SK-N-SH treated with all-trans-retinoic acid at 6 μM for 48 hours (cell line): Measurements from ENCODE around the gene TFCP2L1.

ENCODE experiments used
- ATAC-seq: fragments of 200-7000 bp; cut with Tn5 transposase; 3 replicates; pipeline ENCODE4 v1.9.1; 2020; ENCODE audit warnings: mild to moderate bottlenecking, moderate library complexity
- ARNTL ChIP-seq: fragments of 450-650 bp; formaldehyde crosslinking; IDR thresholded peaks from 2 replicates; pipeline ENCODE4 v1.5.0; 2020; ENCODE audit warnings: low read depth, mild to moderate bottlenecking, moderate library complexity, borderline replicate concordance
- BACH2 ChIP-seq: fragments of 250-450 bp; sonication (Bioruptor Pico); IDR thresholded peaks from 2 replicates; pipeline ENCODE4 v1.9.0; 2021; ENCODE audit warnings: mild to moderate bottlenecking, borderline replicate concordance
- CSDC2 ChIP-seq: fragments of 250-450 bp; sonication (Bioruptor Pico); IDR thresholded peaks from 2 replicates; pipeline ENCODE4 v1.5.0; 2020; ENCODE audit warnings: mild to moderate bottlenecking, moderate library complexity
- ESRRG ChIP-seq: fragments of 250-450 bp; sonication (Bioruptor Pico); IDR thresholded peaks from 2 replicates; pipeline ENCODE4 v1.6.1; 2021; ENCODE audit warnings: mild to moderate bottlenecking
- GLIS3 ChIP-seq: fragments of 250-450 bp; sonication (Bioruptor Pico); IDR thresholded peaks from 2 replicates; pipeline ENCODE4 v1.5.0; 2020; ENCODE audit warnings: mild to moderate bottlenecking, moderate library complexity
- ISL1 ChIP-seq: fragments of 250-450 bp; sonication (Bioruptor Pico); IDR thresholded peaks from 2 replicates; pipeline ENCODE4 v2.1.2; 2022; ENCODE audit warnings: mild to moderate bottlenecking, moderate library complexity
- OSR1 ChIP-seq: fragments of 250-450 bp; sonication (Bioruptor Pico); IDR thresholded peaks from 2 replicates; pipeline ENCODE4 v1.8.0; 2022; ENCODE audit warnings: moderate library complexity, mild to moderate bottlenecking, inconsistent platforms
- PPARA ChIP-seq: fragments of 250-450 bp; sonication (Bioruptor Pico); IDR thresholded peaks from 2 replicates; pipeline ENCODE4 v1.5.0; 2020; ENCODE audit warnings: mild to moderate bottlenecking, borderline replicate concordance
- RARB ChIP-seq: fragments of 250-450 bp; sonication (Bioruptor Pico); IDR thresholded peaks from 2 replicates; pipeline ENCODE4 v1.8.0; 2021; ENCODE audit warnings: mild to moderate bottlenecking, moderate library complexity
- SNAI2 ChIP-seq: fragments of 250-450 bp; sonication (Bioruptor Pico); IDR thresholded peaks from 2 replicates; pipeline ENCODE4 v1.5.0; 2020; ENCODE audit warnings: mild to moderate bottlenecking, moderate library complexity
- TCF4 ChIP-seq: fragments of 250-450 bp; sonication (Bioruptor Pico); IDR thresholded peaks from 2 replicates; pipeline ENCODE4 v1.8.0; 2021; ENCODE audit warnings: mild to moderate bottlenecking, moderate library complexity, borderline replicate concordance
- TOX ChIP-seq: fragments of 250-450 bp; sonication (Bioruptor Pico); IDR thresholded peaks from 2 replicates; pipeline ENCODE4 v1.8.0; 2021; ENCODE audit warnings: mild to moderate bottlenecking, moderate library complexity, borderline replicate concordance
- ZC3H10 ChIP-seq: fragments of 250-450 bp; sonication (Bioruptor Pico); IDR thresholded peaks from 2 replicates; pipeline ENCODE4 v1.5.1; 2021; ENCODE audit warnings: mild to moderate bottlenecking, moderate library complexity
- ZFP3 ChIP-seq: fragments of 250-450 bp; sonication (Bioruptor Pico); IDR thresholded peaks from 2 replicates; pipeline ENCODE4 v1.5.0; 2020; ENCODE audit warnings: mild to moderate bottlenecking, moderate library complexity
- ZFP30 ChIP-seq: fragments of 450-650 bp; formaldehyde crosslinking; IDR thresholded peaks from 2 replicates; pipeline ENCODE4 v1.5.0; 2022; ENCODE audit warnings: mild to moderate bottlenecking, moderate library complexity
- ZNF70 ChIP-seq: fragments of 450-650 bp; formaldehyde crosslinking; IDR thresholded peaks from 2 replicates; pipeline ENCODE4 v1.5.0; 2020; ENCODE audit warnings: mild to moderate bottlenecking, moderate library complexity
- ZNF8 ChIP-seq: fragments of 450-650 bp; formaldehyde crosslinking; IDR thresholded peaks from 2 replicates; pipeline ENCODE4 v1.5.0; 2020; ENCODE audit warnings: mild to moderate bottlenecking, moderate library complexity
- TF ChIP-seq, protein P1 (sequence below): fragments of 250-450 bp; sonication (Bioruptor Pico); IDR thresholded peaks from 2 replicates; pipeline ENCODE4 v1.5.1; 2021; ENCODE audit warnings: mild to moderate bottlenecking, moderate library complexity
- TF ChIP-seq, protein P2 (sequence below): fragments of 250-450 bp; sonication (Bioruptor Pico); IDR thresholded peaks from 2 replicates; pipeline ENCODE4 v1.8.0; 2020; ENCODE audit warnings: mild to moderate bottlenecking, moderate library complexity, borderline replicate concordance
- TF ChIP-seq, protein P3 (sequence below): fragments of 250-450 bp; sonication (Bioruptor Pico); IDR thresholded peaks from 2 replicates; pipeline ENCODE4 v1.5.0; 2020; ENCODE audit warnings: mild to moderate bottlenecking, moderate library complexity

The TFCP2L1 gene

DNA sequence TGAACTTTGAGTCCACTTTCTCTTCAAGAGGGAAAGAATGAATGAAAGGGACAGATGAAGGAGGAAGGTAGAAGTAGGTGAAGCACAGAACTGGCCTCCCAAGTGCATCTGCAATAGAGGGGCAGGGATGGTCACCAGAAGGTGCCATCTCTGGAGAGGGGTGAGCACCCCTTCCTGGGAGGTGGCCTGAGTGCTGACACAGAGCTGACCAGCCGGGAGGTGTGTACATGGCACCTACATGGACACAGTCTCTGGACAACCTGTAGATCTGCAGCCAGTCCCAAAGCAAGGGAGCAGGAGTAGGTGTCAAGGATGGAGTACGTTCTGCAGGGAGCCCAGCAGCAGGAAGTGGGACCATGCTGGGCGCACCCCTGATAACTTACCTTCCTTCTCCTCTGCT lies 83.2 kb downstream of the TFCP2L1 start:
- TF ChIP-seq, protein P1, sequence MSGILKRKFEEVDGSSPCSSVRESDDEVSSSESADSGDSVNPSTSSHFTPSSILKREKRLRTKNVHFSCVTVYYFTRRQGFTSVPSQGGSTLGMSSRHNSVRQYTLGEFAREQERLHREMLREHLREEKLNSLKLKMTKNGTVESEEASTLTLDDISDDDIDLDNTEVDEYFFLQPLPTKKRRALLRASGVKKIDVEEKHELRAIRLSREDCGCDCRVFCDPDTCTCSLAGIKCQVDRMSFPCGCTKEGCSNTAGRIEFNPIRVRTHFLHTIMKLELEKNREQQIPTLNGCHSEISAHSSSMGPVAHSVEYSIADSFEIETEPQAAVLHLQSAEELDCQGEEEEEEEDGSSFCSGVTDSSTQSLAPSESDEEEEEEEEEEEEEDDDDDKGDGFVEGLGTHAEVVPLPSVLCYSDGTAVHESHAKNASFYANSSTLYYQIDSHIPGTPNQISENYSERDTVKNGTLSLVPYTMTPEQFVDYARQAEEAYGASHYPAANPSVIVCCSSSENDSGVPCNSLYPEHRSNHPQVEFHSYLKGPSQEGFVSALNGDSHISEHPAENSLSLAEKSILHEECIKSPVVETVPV = no peak
- no peak for TF ChIP-seq ARNTL (CRISPR knock-in tag)
- TF ChIP-seq, protein P2, sequence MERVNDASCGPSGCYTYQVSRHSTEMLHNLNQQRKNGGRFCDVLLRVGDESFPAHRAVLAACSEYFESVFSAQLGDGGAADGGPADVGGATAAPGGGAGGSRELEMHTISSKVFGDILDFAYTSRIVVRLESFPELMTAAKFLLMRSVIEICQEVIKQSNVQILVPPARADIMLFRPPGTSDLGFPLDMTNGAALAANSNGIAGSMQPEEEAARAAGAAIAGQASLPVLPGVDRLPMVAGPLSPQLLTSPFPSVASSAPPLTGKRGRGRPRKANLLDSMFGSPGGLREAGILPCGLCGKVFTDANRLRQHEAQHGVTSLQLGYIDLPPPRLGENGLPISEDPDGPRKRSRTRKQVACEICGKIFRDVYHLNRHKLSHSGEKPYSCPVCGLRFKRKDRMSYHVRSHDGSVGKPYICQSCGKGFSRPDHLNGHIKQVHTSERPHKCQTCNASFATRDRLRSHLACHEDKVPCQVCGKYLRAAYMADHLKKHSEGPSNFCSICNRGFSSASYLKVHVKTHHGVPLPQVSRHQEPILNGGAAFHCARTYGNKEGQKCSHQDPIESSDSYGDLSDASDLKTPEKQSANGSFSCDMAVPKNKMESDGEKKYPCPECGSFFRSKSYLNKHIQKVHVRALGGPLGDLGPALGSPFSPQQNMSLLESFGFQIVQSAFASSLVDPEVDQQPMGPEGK (CRISPR knock-in tag) = no peak
- TF ChIP-seq OSR1 (CRISPR knock-in tag) = no peak
- no peak for TF ChIP-seq ZC3H10 (CRISPR knock-in tag)
- no peak for TF ChIP-seq ISL1
- TF ChIP-seq ZNF8 (CRISPR knock-in tag) = no peak
- no peak for TF ChIP-seq BACH2 (CRISPR knock-in tag)
- no peak for TF ChIP-seq ZFP30 (CRISPR knock-in tag)
- no peak for TF ChIP-seq SNAI2
- no peak for ATAC-seq

DNA sequence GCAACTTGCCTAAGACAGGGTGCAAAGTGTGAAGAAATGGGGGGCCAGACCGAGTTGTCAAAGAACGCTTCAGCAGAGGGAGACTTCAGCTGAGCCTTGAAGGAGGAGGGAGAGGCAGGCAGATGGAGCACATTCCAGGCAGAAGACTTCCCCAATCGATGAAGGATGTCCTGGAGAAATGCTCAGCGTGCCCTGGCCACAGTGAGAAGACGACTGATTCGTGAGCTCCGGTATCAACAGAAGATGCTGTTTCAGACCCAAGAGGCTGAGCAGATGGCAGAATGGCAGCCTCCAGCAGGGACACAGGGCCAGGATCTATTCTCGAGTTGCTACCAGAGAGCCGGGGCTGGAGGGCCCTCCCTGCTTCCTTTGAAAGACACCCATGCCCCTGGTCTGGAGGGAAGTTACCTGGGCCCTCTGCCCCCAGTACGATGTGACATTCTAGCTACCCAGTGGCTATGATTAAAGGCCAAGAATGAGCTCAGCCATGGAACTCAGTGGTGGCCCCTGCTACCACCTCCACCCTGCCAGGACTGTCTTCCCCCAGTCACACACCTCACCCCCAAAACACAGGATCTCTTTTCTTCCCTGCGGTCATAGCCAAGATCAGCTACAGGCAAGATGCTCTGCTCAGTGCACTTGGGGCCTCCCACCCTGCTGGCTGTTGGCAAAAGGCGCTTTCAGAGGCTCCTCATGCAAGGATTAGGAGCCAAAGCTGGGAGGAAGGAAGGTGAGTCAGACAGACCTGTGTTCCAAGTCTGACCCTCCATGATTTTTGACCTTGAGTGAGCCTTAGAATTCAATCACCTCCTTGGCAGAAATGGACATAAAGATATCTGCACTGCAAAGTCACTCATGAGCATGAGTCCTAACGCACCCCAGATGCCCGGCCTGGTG lies 84.3 kb downstream of the TFCP2L1 start:
- ATAC-seq = no peak
- TF ChIP-seq TOX (CRISPR knock-in tag) (no peak), ISL1 (no peak), ZC3H10 (CRISPR knock-in tag) (no peak), CSDC2 (no peak), BACH2 (CRISPR knock-in tag) (no peak), OSR1 (CRISPR knock-in tag) (no peak), GLIS3 (no peak), ZNF70 (CRISPR knock-in tag) (no peak), ZFP30 (CRISPR knock-in tag) (no peak), TCF4 (CRISPR knock-in tag) (no peak), PPARA (no peak)
- TF ChIP-seq, protein P1 = no peak
- TF ChIP-seq, protein P3, sequence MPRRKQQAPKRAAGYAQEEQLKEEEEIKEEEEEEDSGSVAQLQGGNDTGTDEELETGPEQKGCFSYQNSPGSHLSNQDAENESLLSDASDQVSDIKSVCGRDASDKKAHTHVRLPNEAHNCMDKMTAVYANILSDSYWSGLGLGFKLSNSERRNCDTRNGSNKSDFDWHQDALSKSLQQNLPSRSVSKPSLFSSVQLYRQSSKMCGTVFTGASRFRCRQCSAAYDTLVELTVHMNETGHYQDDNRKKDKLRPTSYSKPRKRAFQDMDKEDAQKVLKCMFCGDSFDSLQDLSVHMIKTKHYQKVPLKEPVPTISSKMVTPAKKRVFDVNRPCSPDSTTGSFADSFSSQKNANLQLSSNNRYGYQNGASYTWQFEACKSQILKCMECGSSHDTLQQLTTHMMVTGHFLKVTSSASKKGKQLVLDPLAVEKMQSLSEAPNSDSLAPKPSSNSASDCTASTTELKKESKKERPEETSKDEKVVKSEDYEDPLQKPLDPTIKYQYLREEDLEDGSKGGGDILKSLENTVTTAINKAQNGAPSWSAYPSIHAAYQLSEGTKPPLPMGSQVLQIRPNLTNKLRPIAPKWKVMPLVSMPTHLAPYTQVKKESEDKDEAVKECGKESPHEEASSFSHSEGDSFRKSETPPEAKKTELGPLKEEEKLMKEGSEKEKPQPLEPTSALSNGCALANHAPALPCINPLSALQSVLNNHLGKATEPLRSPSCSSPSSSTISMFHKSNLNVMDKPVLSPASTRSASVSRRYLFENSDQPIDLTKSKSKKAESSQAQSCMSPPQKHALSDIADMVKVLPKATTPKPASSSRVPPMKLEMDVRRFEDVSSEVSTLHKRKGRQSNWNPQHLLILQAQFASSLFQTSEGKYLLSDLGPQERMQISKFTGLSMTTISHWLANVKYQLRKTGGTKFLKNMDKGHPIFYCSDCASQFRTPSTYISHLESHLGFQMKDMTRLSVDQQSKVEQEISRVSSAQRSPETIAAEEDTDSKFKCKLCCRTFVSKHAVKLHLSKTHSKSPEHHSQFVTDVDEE (CRISPR knock-in tag) = no peak
- TF ChIP-seq, all 23 proteins: peak for 0

DNA sequence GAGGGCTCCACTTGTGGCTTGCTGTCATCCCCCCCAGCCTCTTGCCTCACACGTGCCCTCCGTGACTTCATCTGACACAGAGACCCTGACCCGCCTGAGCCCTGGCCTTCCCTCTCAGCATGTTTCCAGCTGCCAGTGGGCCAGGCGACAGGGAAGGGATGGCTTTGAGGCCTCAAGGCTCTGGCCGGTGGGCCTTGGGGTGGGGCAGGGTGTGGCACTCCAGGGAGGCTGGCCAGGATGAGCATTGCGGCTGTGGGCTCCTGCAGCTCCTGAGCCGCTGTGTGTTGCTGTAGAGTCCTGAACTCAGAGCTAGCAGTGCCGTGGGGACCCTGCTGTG lies 85.0 kb downstream of the TFCP2L1 start:
- no peak for ATAC-seq
- TF ChIP-seq ZNF8 (CRISPR knock-in tag) (no peak), RARB (CRISPR knock-in tag) (no peak), ZNF70 (CRISPR knock-in tag) (no peak), ESRRG (no peak), ZFP3 (no peak), ZFP30 (CRISPR knock-in tag) (no peak), GLIS3 (no peak)
- TF ChIP-seq, protein P2 (CRISPR knock-in tag) = no peak
- TF ChIP-seq, protein P3 (CRISPR knock-in tag) = no peak
